Measurements from ENCODE around the gene SENP8.

SENP8 gene

GRCh38 chr15:72174551-72175165 lies 56.5 kb downstream of the SENP8 start:
- DNase-seq (ENCODE audit: low spot score) = no peak

- no peak for DNase-seq (ENCODE audit: low spot score)
Measured at GRCh38 chr15:72175186-72176044, 57.2 kb downstream of the SENP8 start.

GRCh38 chr15:72176159-72176558 lies 58.0 kb downstream of the SENP8 start:
- no peak for DNase-seq (ENCODE audit: low spot score)

GRCh38 chr15:72176743-72177142 lies 58.5 kb downstream of the SENP8 start:
- no peak for DNase-seq (ENCODE audit: low spot score)

GRCh38 chr15:72178976-72179585 lies 60.9 kb downstream of the SENP8 start:
- no peak for DNase-seq (ENCODE audit: low spot score)

- no peak for DNase-seq (ENCODE audit: low spot score)
Measured at GRCh38 chr15:72179950-72180581, 61.9 kb downstream of the SENP8 start.

GRCh38 chr15:72180761-72181324 lies 62.6 kb downstream of the SENP8 start:
- no peak for DNase-seq (ENCODE audit: low spot score)

- no peak for DNase-seq (ENCODE audit: low spot score)
Measured at GRCh38 chr15:72182244-72182643, 64.0 kb downstream of the SENP8 start.

GRCh38 chr15:72182673-72183072 lies 64.5 kb downstream of the SENP8 start:
- no peak for DNase-seq (ENCODE audit: low spot score)

GRCh38 chr15:72183781-72184164 lies 65.6 kb downstream of the SENP8 start:
- DNase-seq (ENCODE audit: low spot score) = no peak

GRCh38 chr15:72184165-72184811 lies 66.1 kb downstream of the SENP8 start:
- DNase-seq (ENCODE audit: low spot score) = no peak

GRCh38 chr15:72189250-72189902 lies 71.2 kb downstream of the SENP8 start:
- no peak for DNase-seq (ENCODE audit: low spot score)

- DNase-seq (ENCODE audit: low spot score) = no peak
Measured at GRCh38 chr15:72192416-72192815, 74.2 kb downstream of the SENP8 start.

Measured in SK-N-DZ (cell line).